ENCODE data around the gene C17orf113. TPM values are rescaled to one million over a fixed set of nuclear protein-coding genes. Genes with fewer than 3 reads are reported as not detected.

The C17orf113 gene
- total and polyA plus RNA-seq, 5 donors from 2014 or later, result 0.09 to 0.46 (median 0.33) TPM

DNA sequence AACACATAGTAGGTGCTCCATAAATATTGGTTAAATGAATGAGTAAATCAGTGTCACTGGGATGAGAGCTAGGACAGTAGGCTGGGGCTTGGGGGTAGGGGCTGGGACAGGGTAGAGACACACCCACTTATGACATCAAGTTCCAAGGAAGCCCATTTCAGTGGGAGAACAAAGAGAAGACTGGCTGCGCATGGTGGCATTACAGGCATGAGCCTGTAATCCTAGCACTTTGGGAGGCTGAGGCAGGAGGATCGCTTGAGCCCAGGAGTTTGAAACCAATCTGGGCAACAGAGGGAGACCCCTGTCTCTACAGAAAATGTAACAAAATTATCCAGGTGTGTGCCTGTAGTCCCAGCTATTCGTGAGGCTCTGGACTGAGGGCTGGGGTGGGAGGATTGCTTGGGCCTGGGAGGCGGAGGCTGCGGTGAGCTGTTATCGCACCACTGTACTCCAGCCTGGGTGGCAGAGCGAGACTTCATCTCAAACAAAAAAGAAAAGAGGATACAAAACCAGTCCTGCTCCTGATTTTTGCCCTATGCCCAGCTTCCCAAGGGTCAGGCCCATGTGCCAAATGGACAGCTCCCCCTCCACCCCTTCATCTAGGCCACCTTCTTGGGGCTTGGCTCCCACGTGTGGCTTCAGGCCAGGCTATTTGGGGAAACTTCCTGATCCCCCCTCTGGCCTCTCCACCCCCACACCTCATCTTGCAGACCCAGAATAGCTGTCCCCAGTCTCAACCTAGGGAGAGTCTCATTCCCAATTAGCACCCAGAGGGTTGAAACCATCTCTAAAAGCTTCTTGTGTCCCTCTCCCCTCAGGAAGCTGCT lies 40.8 kb upstream of the C17orf113 start:
- Mint-ChIP-seq H3K4me1 (no peaks in the 10 kb centered on the region), H3K9me3 (peaks cover 0 to 1% (median 0%) of the 10 kb centered on the region in 7 donors), H3K27me3 (peaks cover 18% of the 10 kb centered on the region), H3K27ac (peak overlapping the region in 2 of 3 donors; percentile 11 to 49), H3K36me3 (no peaks in the 10 kb centered on the region), H3K4me3 (no peak overlapping the region)
- Histone ChIP-seq H3K4me1 (ENCODE audit: control insufficient read depth, insufficient read depth, low read length, poor library complexity, severe bottlenecking) (no peaks in the 10 kb centered on the region), H3K36me3 (ENCODE audit: control insufficient read depth, insufficient read depth, low read length) (no peaks in the 10 kb centered on the region), H3K4me3 (ENCODE audit: low read depth, low read length) (no peak overlapping the region), H3K9me3 (ENCODE audit: control insufficient read depth in 2 of 2, low read length in 2 of 2) (no peaks in the 10 kb centered on the region), H3K27me3 (ENCODE audit: control insufficient read depth, insufficient read depth, low read length) (peaks cover 4% of the 10 kb centered on the region), H3K27ac (ENCODE audit: insufficient read depth, low read length, poor library complexity, severe bottlenecking) (no peak overlapping the region)
- ATAC-seq (ENCODE audit: low read depth in 2 of 2) (no peak), DNase-seq (no peak)

- Mint-ChIP-seq H3K27ac (no peak overlapping the region), H3K4me1 (no peaks in the 10 kb centered on the region), H3K9me3 (peaks cover 0 to 1% (median 0%) of the 10 kb centered on the region in 7 donors), H3K4me3 (no peak overlapping the region), H3K36me3 (no peaks in the 10 kb centered on the region), H3K27me3 (peaks cover 14% of the 10 kb centered on the region)
- Histone ChIP-seq H3K4me3 (ENCODE audit: low read depth, low read length) (no peak overlapping the region), H3K4me1 (ENCODE audit: control insufficient read depth, insufficient read depth, low read length, poor library complexity, severe bottlenecking) (no peaks in the 10 kb centered on the region), H3K27me3 (ENCODE audit: control insufficient read depth, insufficient read depth, low read length) (peaks cover 4% of the 10 kb centered on the region), H3K36me3 (ENCODE audit: control insufficient read depth, insufficient read depth, low read length) (no peaks in the 10 kb centered on the region), H3K9me3 (ENCODE audit: control insufficient read depth in 2 of 2, low read length in 2 of 2) (no peaks in the 10 kb centered on the region), H3K27ac (ENCODE audit: insufficient read depth, low read length, poor library complexity, severe bottlenecking) (no peak overlapping the region)
- no peak for DNase-seq
- no peak for ATAC-seq (ENCODE audit: low read depth in 2 of 2)
These were observed 38.3 kb upstream of the C17orf113 start for GRCh38 chr17:42088736-42089135.

DNA sequence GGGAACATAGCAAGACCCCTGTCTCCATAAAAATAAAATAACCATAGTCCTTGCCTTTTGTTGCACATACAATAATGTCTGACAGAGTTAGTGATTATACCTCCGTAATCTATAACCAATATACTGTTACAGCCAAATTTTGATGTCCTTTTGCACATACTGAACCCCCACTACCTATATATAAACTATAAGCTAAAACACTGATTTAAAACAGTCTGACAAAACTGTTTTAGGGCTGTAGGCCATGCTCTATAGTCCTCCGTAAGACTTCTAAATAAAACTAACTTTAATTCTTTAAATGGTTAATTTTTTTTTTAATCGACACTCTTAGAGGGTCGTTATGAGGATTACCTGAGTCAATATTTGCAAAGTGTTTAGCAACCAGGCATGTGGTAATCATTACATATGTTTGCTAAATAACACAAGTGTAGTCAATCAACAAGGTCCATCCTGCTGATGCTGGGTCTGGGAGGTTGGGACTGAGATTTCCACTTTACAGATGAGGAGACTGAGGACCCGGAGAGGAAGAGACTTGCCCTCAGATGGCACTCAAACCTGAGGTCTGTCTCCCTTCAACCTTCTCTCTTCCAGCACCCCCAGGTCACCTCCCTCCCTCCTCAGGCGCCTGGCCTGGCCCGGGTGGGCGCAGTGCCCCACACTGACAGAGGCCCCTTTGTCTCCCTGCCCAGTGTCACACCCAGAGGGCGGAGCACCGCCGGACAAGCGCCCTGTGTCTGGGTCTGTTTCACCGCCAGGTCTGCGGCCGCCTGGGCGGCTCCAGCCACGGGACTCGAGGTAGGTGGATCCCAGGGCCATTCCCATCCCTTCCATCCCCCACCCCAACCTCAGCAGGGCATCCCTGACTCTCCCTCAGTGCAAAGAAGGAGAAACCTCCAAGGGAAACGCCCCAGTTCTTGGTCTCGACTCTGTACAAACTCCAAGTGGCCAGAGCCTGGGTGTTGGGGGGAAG lies 37.6 kb upstream of the C17orf113 start:
- Mint-ChIP-seq H3K27ac (no peak overlapping the region), H3K9me3 (peaks cover 0 to 1% (median 0%) of the 10 kb centered on the region in 7 donors), H3K4me3 (no peak overlapping the region), H3K4me1 (no peaks in the 10 kb centered on the region), H3K36me3 (no peaks in the 10 kb centered on the region), H3K27me3 (peaks cover 14% of the 10 kb centered on the region)
- DNase-seq (no peak), ATAC-seq (ENCODE audit: low read depth in 2 of 2) (no peak)
- no peaks in the 10 kb centered on the region for H3K4me1 ChIP-seq (ENCODE audit: control insufficient read depth, insufficient read depth, low read length, poor library complexity, severe bottlenecking)
- H3K4me3 ChIP-seq (ENCODE audit: low read depth, low read length), result no peak overlapping the region
- H3K9me3 ChIP-seq (ENCODE audit: control insufficient read depth in 2 of 2, low read length in 2 of 2), result no peaks in the 10 kb centered on the region
- no peak overlapping the region for H3K27ac ChIP-seq (ENCODE audit: insufficient read depth, low read length, poor library complexity, severe bottlenecking)
- H3K36me3 ChIP-seq (ENCODE audit: control insufficient read depth, insufficient read depth, low read length), result no peaks in the 10 kb centered on the region
- peaks cover 4% of the 10 kb centered on the region for H3K27me3 ChIP-seq (ENCODE audit: control insufficient read depth, insufficient read depth, low read length)

GRCh38 chr17:42087042-42087701 lies 36.8 kb upstream of the C17orf113 start:
- DNase-seq, result no peak
- H3K27ac Mint-ChIP-seq, result no peak overlapping the region

DNA sequence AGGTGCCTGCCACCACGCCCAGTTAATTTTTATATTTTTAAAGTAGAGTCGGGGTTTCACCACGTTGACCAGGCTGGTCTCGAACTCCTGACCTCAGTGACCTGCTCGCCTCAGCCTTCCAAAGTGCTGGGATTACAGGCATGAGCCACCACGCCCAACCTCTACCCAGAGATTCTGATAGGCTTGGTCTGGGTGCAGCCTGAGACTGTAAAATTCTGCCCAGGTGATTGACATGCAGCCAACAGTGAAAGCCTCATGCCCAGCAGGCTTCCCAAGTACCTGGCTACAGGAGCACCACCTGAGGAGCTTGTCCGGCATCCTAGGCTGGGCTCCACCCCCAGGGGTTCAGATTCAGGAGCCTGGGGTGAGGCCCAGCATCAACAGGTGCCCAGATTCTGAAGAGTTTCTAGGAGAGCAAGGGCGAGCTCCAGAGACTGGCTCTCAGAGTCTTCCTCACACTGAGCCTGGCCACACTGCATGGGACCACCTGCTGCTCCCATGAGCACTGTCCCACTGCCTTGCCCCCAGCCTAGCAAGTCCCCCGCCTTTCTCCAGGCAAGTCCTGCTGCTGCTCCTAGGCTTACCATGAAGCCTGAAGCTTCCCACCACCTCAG lies 31.2 kb upstream of the C17orf113 start:
- Histone ChIP-seq H3K36me3 (ENCODE audit: control insufficient read depth, insufficient read depth, low read length) (no peaks in the 10 kb centered on the region), H3K4me1 (ENCODE audit: control insufficient read depth, insufficient read depth, low read length, poor library complexity, severe bottlenecking) (no peaks in the 10 kb centered on the region), H3K27me3 (ENCODE audit: control insufficient read depth, insufficient read depth, low read length) (no peaks in the 10 kb centered on the region), H3K27ac (ENCODE audit: insufficient read depth, low read length, poor library complexity, severe bottlenecking) (no peak overlapping the region), H3K9me3 (ENCODE audit: control insufficient read depth in 2 of 2, low read length in 2 of 2) (no peaks in the 10 kb centered on the region), H3K4me3 (ENCODE audit: low read depth, low read length) (no peak overlapping the region)
- Mint-ChIP-seq H3K27me3 (peaks cover 13% of the 10 kb centered on the region), H3K9me3 (no peaks in the 10 kb centered on the region), H3K4me1 (no peaks in the 10 kb centered on the region), H3K36me3 (no peaks in the 10 kb centered on the region), H3K27ac (no peak overlapping the region), H3K4me3 (no peak overlapping the region)
- no peak for ATAC-seq (ENCODE audit: low read depth in 2 of 2)
- no peak for DNase-seq

More at GRCh38 chr17:42087042-42087701, 36.8 kb upstream of the C17orf113 start:
- no peak for ATAC-seq (ENCODE audit: low read depth in 2 of 2)
- no peaks in the 10 kb centered on the region for H3K4me1 ChIP-seq (ENCODE audit: control insufficient read depth, insufficient read depth, low read length, poor library complexity, severe bottlenecking)
- H3K9me3 ChIP-seq (ENCODE audit: control insufficient read depth in 2 of 2, low read length in 2 of 2), result no peaks in the 10 kb centered on the region
- no peak overlapping the region for H3K27ac ChIP-seq (ENCODE audit: insufficient read depth, low read length, poor library complexity, severe bottlenecking)
- no peak overlapping the region for H3K4me3 ChIP-seq (ENCODE audit: low read depth, low read length)
- Mint-ChIP-seq H3K4me3 (no peak overlapping the region), H3K4me1 (no peaks in the 10 kb centered on the region), H3K9me3 (peaks cover 0 to under 1% (median 0%) of the 10 kb centered on the region in 7 donors), H3K36me3 (no peaks in the 10 kb centered on the region), H3K27me3 (peaks cover 14% of the 10 kb centered on the region)
- no peaks in the 10 kb centered on the region for H3K36me3 ChIP-seq (ENCODE audit: control insufficient read depth, insufficient read depth, low read length)
- peaks cover 4% of the 10 kb centered on the region for H3K27me3 ChIP-seq (ENCODE audit: control insufficient read depth, insufficient read depth, low read length)

DNA sequence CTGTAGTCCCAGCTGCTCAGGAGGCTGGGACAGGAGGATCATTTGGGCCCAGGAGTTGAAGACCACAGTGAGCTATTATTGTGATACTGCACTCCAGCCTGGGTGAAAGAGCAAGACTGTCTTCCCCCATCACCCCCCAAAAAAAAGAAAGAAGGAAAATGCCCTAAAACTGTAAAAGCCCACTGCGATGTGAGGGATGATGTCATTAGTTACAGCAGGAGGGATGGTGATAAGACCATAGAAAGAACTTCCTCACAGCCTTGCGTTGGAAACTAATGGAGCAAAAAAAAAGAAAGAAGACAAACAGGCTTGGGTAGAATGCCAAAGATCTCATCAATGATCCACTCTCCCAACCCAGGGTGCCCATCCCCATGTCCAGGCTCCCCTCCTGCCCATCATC lies 29.1 kb upstream of the C17orf113 start:
- H3K27me3 ChIP-seq (ENCODE audit: control insufficient read depth, insufficient read depth, low read length), result no peaks in the 10 kb centered on the region
- Mint-ChIP-seq H3K4me1 (no peaks in the 10 kb centered on the region), H3K9me3 (no peaks in the 10 kb centered on the region), H3K36me3 (no peaks in the 10 kb centered on the region), H3K27ac (no peak overlapping the region), H3K27me3 (peaks cover 14% of the 10 kb centered on the region), H3K4me3 (no peak overlapping the region)
- ATAC-seq (ENCODE audit: low read depth in 2 of 2) (no peak), DNase-seq (no peak)
- no peak overlapping the region for H3K27ac ChIP-seq (ENCODE audit: insufficient read depth, low read length, poor library complexity, severe bottlenecking)
- H3K4me1 ChIP-seq (ENCODE audit: control insufficient read depth, insufficient read depth, low read length, poor library complexity, severe bottlenecking), result no peaks in the 10 kb centered on the region
- no peaks in the 10 kb centered on the region for H3K9me3 ChIP-seq (ENCODE audit: control insufficient read depth in 2 of 2, low read length in 2 of 2)
- no peak overlapping the region for H3K4me3 ChIP-seq (ENCODE audit: low read depth, low read length)
- no peaks in the 10 kb centered on the region for H3K36me3 ChIP-seq (ENCODE audit: control insufficient read depth, insufficient read depth, low read length)

- ATAC-seq (ENCODE audit: low read depth in 2 of 2), result no peak
- H3K36me3 ChIP-seq (ENCODE audit: control insufficient read depth, insufficient read depth, low read length), result no peaks in the 10 kb centered on the region
- peaks cover 5% of the 10 kb centered on the region for H3K36me3 Mint-ChIP-seq
- no peak overlapping the region for H3K27ac Mint-ChIP-seq
- H3K4me1 ChIP-seq (ENCODE audit: control insufficient read depth, insufficient read depth, low read length, poor library complexity, severe bottlenecking), result no peaks in the 10 kb centered on the region
- peaks cover 22% of the 10 kb centered on the region for H3K27me3 Mint-ChIP-seq
- no peak overlapping the region for H3K4me3 ChIP-seq (ENCODE audit: low read depth, low read length)
- H3K4me1 Mint-ChIP-seq, result no peaks in the 10 kb centered on the region
- DNase-seq, result no peak
- H3K27ac ChIP-seq (ENCODE audit: insufficient read depth, low read length, poor library complexity, severe bottlenecking), result no peak overlapping the region
- H3K4me3 Mint-ChIP-seq, result no peak overlapping the region
- H3K9me3 Mint-ChIP-seq, result no peaks in the 10 kb centered on the region
- no peaks in the 10 kb centered on the region for H3K27me3 ChIP-seq (ENCODE audit: control insufficient read depth, insufficient read depth, low read length)
- no peaks in the 10 kb centered on the region for H3K9me3 ChIP-seq (ENCODE audit: control insufficient read depth in 2 of 2, low read length in 2 of 2)
These were observed 28.1 kb upstream of the C17orf113 start for GRCh38 chr17:42078396-42079043.

All from CD4-positive, CD25-positive, alpha-beta regulatory T cell (primary cell).